Measurements from ENCODE around the gene TMSB10. TPM values are rescaled to one million over a fixed set of nuclear protein-coding genes. Genes with fewer than 3 reads are reported as not detected.

TMSB10 gene
- total RNA-seq, 2 donors from 2014 or later: 1,502 to 3,073 TPM

DNA sequence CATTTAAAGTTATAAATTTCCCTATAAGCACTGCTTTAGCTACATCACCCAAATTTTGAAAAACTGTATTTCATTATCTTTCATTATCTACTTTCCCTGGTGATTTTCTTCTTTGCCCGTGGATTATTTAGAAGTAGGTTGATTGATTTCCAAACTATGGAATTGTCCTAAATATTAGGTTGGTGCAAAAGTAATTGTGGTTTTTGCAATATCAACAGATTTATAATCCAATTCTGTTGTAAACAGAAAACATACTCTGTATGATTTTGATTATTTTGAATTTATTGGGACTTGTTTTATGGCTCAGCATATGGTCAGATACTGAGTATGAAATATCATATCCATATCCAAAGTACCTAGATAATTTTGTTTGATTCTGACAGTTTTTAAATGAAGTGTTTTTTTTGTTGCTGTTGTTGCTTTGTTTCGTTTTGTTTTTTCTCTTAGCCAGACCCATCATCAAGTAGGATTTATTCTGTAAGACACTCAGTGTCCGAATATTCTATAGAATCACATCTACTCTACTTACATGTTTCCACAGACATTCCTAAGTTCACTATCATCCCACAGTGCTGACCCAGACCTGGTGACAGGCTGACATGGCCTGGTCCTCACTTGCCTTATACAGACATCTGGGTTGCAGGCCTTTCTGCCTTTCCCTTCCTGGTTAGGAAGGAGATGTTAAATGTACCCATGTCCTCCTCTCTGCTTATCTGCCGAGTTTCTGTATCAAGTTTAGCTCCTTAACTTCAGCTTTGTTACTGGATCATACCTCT, 22.5 kb upstream of the TMSB10 start:
- H3K27me3 Mint-ChIP-seq: peaks cover 8 to 9% of the 10 kb centered on the region in 2 donors
- no peaks in the 10 kb centered on the region for H3K9me3 Mint-ChIP-seq
- peak overlapping the region; percentile 75 to 80 for H3K27ac Mint-ChIP-seq
- H3K4me3 Mint-ChIP-seq: peak overlapping the region; percentile 89
- peaks cover 36 to 47% of the 10 kb centered on the region in 2 donors for H3K4me1 Mint-ChIP-seq (ENCODE audit: low read depth in 2 of 2)
- DNase-seq (ENCODE audit: low spot score): no peak
- no peaks in the 10 kb centered on the region for H3K36me3 Mint-ChIP-seq
- ATAC-seq: no peak

DNA sequence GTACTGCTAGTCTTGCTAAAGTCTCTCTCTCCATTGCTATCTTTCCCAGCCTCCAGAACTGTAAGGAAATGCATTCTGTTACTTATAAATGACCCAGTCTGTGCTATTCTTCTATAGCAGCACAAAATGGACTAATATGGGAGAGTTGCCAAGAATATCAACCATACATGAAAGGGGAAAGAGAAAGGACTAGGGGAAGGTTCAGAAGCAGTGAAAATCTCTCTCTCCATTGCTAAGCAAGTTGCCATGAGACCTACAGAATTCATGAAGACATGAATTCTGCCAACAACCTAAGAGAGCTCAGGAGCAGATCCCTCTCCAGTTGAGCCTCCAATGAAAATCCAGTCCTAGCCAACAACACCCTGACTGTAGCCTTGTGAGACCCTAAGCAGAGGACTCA, 21.0 kb upstream of the TMSB10 start:
- H3K4me3 Mint-ChIP-seq: no peak overlapping the region
- DNase-seq (ENCODE audit: low spot score) (no peak), ATAC-seq (no peak)
- H3K27ac Mint-ChIP-seq: no peak overlapping the region
- no peaks in the 10 kb centered on the region for H3K36me3 Mint-ChIP-seq
- no peaks in the 10 kb centered on the region for H3K9me3 Mint-ChIP-seq
- H3K4me1 Mint-ChIP-seq (ENCODE audit: low read depth in 2 of 2): peaks cover 46 to 62% of the 10 kb centered on the region in 2 donors
- H3K27me3 Mint-ChIP-seq: peaks cover 6% of the 10 kb centered on the region in 2 donors

DNA sequence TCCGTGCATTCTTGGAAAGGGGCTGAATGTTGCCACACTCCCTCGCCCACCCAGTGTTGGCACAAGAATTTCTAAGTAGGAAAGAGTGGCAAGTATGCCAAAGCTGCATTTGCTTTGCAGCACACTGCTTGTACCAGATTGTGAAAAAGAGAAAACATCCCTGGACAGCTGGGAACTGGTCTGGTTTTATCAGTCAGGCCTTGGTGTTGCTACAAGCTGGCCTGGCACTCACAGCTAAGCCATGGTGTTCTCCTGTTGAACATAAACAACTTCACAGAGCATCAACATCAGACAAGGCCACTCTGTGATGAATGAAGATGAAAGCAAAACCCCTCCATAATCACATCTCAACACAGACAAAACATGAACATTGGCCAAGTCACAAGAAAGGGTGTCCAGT, 20.3 kb upstream of the TMSB10 start:
- Mint-ChIP-seq H3K4me3 (no peak overlapping the region), H3K9me3 (no peaks in the 10 kb centered on the region), H3K4me1 (ENCODE audit: low read depth in 2 of 2) (peaks cover 48 to 64% of the 10 kb centered on the region in 2 donors), H3K27ac (no peak overlapping the region), H3K36me3 (no peaks in the 10 kb centered on the region), H3K27me3 (peaks cover 3 to 4% of the 10 kb centered on the region in 2 donors)
- ATAC-seq (no peak), DNase-seq (ENCODE audit: low spot score) (peak; percentile 16)

DNA sequence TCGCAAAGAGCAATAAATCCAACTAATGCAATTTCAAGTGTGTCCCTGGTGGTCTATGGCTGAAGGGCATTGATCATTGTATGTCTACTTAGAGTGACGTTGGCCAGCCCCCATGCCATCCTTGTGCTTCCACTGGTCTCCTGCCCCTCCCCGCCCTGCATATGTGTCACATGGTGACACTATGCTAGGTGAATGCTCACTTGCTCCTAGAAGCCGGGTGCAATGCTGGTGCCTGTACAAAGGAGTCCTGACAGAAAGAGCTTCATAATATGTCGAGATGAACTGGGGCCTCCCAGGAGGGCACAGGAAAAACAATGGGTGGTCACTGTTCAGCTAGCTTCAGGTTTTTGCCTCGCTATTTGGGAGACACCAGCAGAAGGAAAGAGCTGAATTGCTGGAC, 18.7 kb upstream of the TMSB10 start:
- ATAC-seq (no peak), DNase-seq (ENCODE audit: low spot score) (peak; percentile 23)
- no peaks in the 10 kb centered on the region for H3K36me3 Mint-ChIP-seq
- peak overlapping the region; percentile 65 for H3K4me3 Mint-ChIP-seq
- H3K27me3 Mint-ChIP-seq: no peaks in the 10 kb centered on the region
- no peaks in the 10 kb centered on the region for H3K9me3 Mint-ChIP-seq
- peak overlapping the region; percentile 71 to 92 for H3K27ac Mint-ChIP-seq
- peaks cover 40 to 50% of the 10 kb centered on the region in 2 donors for H3K4me1 Mint-ChIP-seq (ENCODE audit: low read depth in 2 of 2)

DNA sequence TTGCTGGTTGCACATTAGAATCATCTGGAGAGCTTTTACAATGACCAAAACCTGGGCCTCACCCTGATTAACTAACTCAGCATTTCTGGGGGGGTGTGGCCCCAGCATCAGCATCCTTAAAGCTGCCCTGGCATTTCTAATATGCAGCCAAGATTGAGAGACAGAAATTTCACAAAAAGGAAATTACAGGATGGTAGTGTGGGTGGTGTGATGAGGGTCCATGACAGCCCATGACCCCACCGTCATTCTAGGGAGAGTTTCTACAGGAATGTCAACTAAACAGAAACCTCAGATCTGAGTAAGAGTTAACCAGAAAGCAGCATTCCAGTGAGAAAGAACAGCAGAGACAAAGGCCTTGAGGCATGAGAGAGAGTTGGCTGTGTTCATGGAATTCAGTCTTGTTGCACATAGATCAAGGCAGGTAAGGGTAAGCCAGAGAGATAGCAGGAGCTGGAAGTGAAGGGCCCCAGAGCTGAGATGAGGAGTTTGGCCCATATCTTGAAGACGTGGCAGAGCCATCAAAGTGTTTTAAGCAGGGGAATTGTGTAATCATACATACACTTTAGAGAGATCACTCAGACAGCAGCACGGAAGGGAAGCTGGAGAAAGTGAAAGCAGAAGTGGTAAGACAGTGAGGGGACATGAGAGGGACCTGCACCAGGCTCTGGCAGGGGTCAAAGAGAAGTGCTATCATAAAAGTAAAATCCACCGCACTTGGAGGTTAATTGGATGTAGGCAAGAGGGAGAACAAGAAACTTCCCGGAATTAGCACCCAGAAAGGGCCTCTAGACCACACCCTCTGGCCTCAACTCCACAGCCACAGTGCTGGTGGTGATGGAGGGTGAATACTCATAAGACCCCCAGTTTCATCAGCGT, 16.8 kb upstream of the TMSB10 start:
- no peaks in the 10 kb centered on the region for H3K27me3 Mint-ChIP-seq
- DNase-seq (ENCODE audit: low spot score) (peak; percentile 83), ATAC-seq (peak; percentile 95 to 97)
- H3K27ac Mint-ChIP-seq: peak overlapping the region; percentile 83 to 92
- H3K4me1 Mint-ChIP-seq (ENCODE audit: low read depth in 2 of 2): peaks cover 29 to 33% of the 10 kb centered on the region in 2 donors
- H3K36me3 Mint-ChIP-seq: no peaks in the 10 kb centered on the region
- H3K4me3 Mint-ChIP-seq: peak overlapping the region; percentile 74
- H3K9me3 Mint-ChIP-seq: no peaks in the 10 kb centered on the region

DNA sequence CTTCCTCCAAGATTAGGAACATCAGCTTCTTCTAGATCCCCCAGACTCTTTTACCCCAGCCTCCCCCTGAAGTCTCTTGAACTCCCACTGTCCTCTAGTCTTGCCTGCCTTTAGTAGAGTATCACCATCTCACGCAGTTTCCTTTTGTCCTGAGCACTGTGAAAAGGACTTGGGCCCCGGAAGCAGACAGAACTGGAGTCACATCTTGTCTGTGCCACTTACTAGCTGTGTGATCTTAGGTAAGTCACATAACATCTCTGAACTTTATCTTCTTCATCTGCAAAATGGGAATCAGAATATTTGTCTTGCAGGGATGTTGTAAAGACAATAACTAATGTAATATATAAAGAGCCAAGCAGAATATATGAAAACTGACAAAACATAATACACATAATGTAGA, 16.1 kb upstream of the TMSB10 start:
- Mint-ChIP-seq H3K27me3 (no peaks in the 10 kb centered on the region), H3K4me1 (ENCODE audit: low read depth in 2 of 2) (peaks cover 33 to 39% of the 10 kb centered on the region in 2 donors), H3K36me3 (no peaks in the 10 kb centered on the region), H3K4me3 (peak overlapping the region; percentile 74), H3K9me3 (no peaks in the 10 kb centered on the region), H3K27ac (peak overlapping the region; percentile 83 to 92)
- DNase-seq (ENCODE audit: low spot score): no peak
- peak; percentile 3 to 58 for ATAC-seq

DNA sequence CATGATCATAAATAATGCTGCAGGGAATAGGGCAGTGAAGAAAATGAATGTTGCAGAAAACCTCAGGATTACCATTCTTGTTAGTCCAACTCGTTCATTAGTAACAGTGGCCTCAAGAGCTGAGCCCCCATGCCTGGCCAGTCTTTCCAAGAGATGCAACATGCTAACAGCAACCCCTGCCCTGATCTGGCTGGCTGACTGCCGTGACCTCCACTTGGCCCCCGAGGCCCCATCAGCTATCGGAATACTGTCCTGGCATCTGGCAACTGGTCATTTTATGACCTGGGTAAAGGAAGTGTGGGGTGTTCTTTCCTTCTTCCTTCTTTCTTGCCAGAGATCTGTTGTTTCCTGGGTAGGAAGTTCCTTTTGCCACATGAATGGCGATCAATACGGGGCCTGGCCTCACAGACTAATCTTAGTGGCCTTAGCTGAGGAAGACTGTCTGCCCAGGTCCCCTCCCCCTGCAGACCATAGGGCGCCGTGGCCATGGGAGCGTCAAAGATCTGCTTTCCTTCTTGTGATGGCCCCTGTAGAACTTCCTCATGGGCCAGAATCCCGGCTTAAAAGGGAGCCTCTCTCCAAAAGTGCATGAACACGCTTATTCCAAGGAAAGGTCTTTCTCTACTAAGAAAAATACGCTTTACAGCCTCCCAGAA, 14.0 kb upstream of the TMSB10 start:
- no peaks in the 10 kb centered on the region for H3K9me3 Mint-ChIP-seq
- DNase-seq (ENCODE audit: low spot score) (no peak), ATAC-seq (no peak)
- H3K4me3 Mint-ChIP-seq: no peak overlapping the region
- H3K27me3 Mint-ChIP-seq: no peaks in the 10 kb centered on the region
- no peaks in the 10 kb centered on the region for H3K36me3 Mint-ChIP-seq
- peak overlapping the region in 1 of 2 donors; percentile 22 for H3K27ac Mint-ChIP-seq
- peaks cover 45 to 57% of the 10 kb centered on the region in 2 donors for H3K4me1 Mint-ChIP-seq (ENCODE audit: low read depth in 2 of 2)

DNA sequence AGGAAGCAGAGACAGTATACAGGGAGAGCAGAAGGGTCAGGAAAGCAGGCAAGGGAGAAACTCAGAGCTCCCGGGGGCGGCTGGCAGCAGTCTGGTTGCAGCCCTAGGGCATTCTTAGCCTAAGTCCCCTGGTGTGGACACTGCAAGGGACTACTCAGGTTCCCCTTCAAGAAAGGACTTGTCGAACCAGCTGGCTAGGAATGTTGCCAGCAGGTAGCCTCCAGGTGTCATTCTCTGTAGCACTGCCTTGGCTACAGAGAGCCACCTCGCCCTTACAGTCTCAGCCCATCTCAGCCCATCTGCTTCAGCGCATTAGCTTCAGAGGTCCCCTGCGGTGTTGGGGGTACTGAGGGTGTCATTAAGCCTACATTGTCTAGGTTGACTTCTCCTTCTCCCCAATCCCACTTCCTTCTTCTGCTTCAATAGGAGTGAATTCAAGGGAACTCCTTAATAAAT, 11.3 kb upstream of the TMSB10 start:
- no peaks in the 10 kb centered on the region for H3K27me3 Mint-ChIP-seq
- DNase-seq (ENCODE audit: low spot score) (no peak), ATAC-seq (no peak)
- no peaks in the 10 kb centered on the region for H3K36me3 Mint-ChIP-seq
- no peaks in the 10 kb centered on the region for H3K9me3 Mint-ChIP-seq
- H3K27ac Mint-ChIP-seq: peak overlapping the region; percentile 96 to 99
- peak overlapping the region; percentile 44 for H3K4me3 Mint-ChIP-seq
- H3K4me1 Mint-ChIP-seq (ENCODE audit: low read depth in 2 of 2): peaks cover 46 to 58% of the 10 kb centered on the region in 2 donors

DNA sequence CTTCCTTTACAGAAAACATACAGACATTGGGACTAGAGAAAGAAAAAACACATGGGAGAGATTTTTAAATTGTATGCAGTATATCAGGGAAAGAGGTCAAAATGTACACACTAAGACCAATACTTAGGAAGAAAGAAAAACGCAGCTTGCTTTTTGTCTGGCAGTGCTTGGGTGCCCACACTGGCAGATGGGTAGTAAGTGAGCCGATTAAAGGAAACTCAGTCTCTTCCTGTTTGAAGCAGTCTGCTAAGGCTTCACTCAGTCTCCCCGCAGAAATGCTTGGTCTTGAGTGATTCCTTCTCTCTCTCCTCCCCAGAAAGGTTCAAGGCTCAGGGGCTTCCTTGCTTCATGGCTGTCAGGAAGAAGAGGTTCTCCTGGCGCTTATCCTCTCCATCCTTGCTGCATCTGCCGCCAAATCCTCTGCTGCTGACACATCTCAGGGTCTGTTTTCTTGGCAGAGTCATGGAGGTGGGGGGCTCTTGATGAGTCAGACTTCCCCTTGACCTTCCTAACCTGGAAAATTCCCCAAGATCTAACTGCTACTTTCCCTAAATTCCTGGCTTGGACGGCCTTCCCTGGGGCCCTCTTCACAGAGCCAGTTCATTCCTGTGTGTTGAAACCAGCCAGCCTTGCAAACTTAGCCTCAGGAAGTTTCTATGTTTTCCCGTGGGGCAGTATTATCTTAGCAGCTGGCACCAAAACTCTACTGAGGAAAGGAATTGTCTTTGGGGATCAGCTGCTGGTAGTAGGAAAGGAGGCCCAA, 10.5 kb upstream of the TMSB10 start:
- H3K36me3 Mint-ChIP-seq: no peaks in the 10 kb centered on the region
- H3K27ac Mint-ChIP-seq: peak overlapping the region; percentile 96 to 99
- ATAC-seq: no peak
- no peaks in the 10 kb centered on the region for H3K27me3 Mint-ChIP-seq
- peaks cover 46 to 58% of the 10 kb centered on the region in 2 donors for H3K4me1 Mint-ChIP-seq (ENCODE audit: low read depth in 2 of 2)
- H3K4me3 Mint-ChIP-seq: peak overlapping the region; percentile 44
- DNase-seq (ENCODE audit: low spot score): no peak
- H3K9me3 Mint-ChIP-seq: no peaks in the 10 kb centered on the region

DNA sequence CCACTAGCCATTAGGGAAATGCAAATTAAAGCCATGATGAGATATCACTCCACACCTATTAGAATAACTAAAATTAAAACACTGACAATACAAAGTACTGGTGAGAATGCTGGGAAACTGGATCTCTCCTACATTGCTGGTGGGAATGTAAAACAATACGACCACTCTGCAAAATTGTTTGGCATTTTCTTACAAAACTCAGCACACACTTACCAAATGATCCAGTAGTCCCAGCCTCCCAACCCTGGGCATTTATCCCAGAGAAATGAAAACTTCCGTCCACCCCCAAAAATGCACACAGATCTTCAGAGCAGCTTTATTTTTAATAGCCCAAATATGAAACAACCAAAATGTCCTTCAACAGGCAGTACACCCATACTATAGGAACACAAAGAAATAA, 8.9 kb upstream of the TMSB10 start:
- Mint-ChIP-seq H3K9me3 (no peaks in the 10 kb centered on the region), H3K4me1 (ENCODE audit: low read depth in 2 of 2) (peaks cover 59 to 74% of the 10 kb centered on the region in 2 donors), H3K4me3 (peak overlapping the region; percentile 81), H3K27me3 (no peaks in the 10 kb centered on the region), H3K36me3 (no peaks in the 10 kb centered on the region), H3K27ac (peak overlapping the region; percentile 96 to 99)
- ATAC-seq (no peak), DNase-seq (ENCODE audit: low spot score) (no peak)

DNA sequence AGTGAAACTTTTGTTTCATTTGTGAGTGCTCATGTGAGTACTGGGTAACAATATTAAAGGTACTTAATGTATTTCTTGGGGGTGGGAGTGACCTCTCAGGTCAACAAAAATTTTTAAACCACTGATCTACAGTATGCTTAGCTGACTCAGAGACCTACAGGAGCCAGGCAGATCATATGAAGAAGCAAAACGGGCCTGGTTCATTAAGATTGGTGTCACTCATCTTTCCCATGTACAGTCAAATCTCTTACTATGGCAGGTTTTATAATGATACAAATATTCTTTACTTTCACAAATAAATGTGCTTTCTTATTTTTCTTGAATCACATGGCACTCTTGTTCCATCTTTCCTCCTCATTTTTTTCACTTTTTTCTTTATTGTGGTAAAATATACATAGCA, 7.7 kb upstream of the TMSB10 start:
- Mint-ChIP-seq H3K4me3 (peak overlapping the region; percentile 81), H3K27ac (peak overlapping the region; percentile 96 to 99), H3K36me3 (no peaks in the 10 kb centered on the region), H3K4me1 (ENCODE audit: low read depth in 2 of 2) (peaks cover 69 to 84% of the 10 kb centered on the region in 2 donors), H3K27me3 (no peaks in the 10 kb centered on the region), H3K9me3 (no peaks in the 10 kb centered on the region)
- DNase-seq (ENCODE audit: low spot score): no peak
- peak in 1 of 2 donors; percentile 48 for ATAC-seq

DNA sequence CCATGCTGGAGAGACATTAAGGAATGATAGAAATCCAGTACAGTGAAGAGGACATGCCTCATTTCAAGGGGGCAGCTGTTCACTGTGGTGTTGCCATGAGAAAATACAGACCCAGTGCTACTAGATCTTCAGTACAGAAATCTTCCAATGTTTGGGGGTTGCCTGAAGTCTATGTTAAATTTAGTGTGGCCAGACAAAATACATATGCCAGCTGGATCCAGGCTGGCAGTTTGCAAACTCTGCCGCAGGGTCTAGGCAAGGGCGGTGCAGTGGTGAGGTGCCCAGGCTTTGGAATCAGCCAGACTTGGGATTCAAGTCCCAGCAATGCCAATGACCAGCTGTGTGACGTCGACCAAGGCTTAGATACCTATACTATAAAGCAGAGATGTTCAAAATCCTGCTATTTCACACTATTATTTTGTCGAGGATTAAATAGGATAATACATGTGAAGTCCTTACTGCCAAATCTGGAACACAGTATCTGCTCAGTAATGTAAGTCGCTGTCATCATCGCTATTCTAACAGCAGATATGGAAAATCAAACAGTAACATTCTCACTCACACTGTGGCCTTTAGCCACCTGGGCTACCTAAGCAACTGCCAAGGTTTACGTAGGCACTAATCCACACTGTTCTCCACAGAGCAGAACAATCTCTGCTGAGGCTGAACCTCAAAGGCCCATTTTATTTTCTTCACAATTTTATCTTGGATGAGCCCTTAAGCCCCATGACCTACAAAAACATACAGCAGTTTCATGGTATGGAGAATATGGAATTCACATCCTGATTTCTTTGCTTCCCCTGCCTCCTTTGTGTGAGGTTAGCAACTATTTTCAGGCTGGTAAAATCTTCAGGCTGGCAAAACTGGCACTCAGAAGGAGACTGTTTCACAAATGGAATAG, 5.9 kb upstream of the TMSB10 start:
- H3K4me3 Mint-ChIP-seq: no peak overlapping the region
- no peaks in the 10 kb centered on the region for H3K9me3 Mint-ChIP-seq
- H3K36me3 Mint-ChIP-seq: no peaks in the 10 kb centered on the region
- peaks cover 76 to 91% of the 10 kb centered on the region in 2 donors for H3K4me1 Mint-ChIP-seq (ENCODE audit: low read depth in 2 of 2)
- DNase-seq (ENCODE audit: low spot score) (no peak), ATAC-seq (no peak)
- H3K27me3 Mint-ChIP-seq: no peaks in the 10 kb centered on the region
- peak overlapping the region; percentile 96 to 99 for H3K27ac Mint-ChIP-seq
